MM.1S (cell line): Measurements from ENCODE around the gene ISG15.

Experiments used
- DNase-seq: peaks from one replicate; pipeline ENCODE4 v3.0.0-alpha.2; 2015
- H2AFZ ChIP-seq: fragments of 300-600 bp; sonication (generic); 2 replicates; pipeline ENCODE4 v1.6.0; 2016; ENCODE audit warnings: antibody characterized with exemption, low read length
- H3F3A ChIP-seq: fragments of 300-600 bp; sonication (generic); 2 replicates; pipeline ENCODE4 v1.6.1; 2016; ENCODE audit warnings: mild to moderate bottlenecking, antibody characterized with exemption, low read length, moderate library complexity, mixed read lengths; ENCODE audit not compliant: insufficient read depth
- H3K27ac ChIP-seq: fragments of 300-600 bp; sonication (generic); 2 replicates; pipeline ENCODE4 v1.5.1; 2016; ENCODE audit warnings: mild to moderate bottlenecking, low read length
- H3K27me3 ChIP-seq: fragments of 300-600 bp; sonication (generic); replicated peaks from 2 replicates; pipeline ENCODE4 v1.6.0; 2016; ENCODE audit warnings: low read length; ENCODE audit not compliant: insufficient read depth
- H3K36me3 ChIP-seq: fragments of 300-600 bp; sonication (generic); replicated peaks from 2 replicates; pipeline ENCODE4 v1.6.1; 2016; ENCODE audit warnings: mild to moderate bottlenecking, low read length, mixed read lengths; ENCODE audit not compliant: insufficient read depth
- H3K4me1 ChIP-seq: fragments of 300-600 bp; sonication (generic); 2 replicates; pipeline ENCODE4 v1.6.1; 2016; ENCODE audit warnings: low read length, mixed read lengths
- H3K4me2 ChIP-seq: fragments of 300-600 bp; sonication (generic); 2 replicates; pipeline ENCODE4 v1.6.0; 2016; ENCODE audit warnings: low read depth, low read length
- H3K4me3 ChIP-seq: fragments of 300-600 bp; sonication (generic); 2 replicates; pipeline ENCODE4 v1.5.1; 2016; ENCODE audit warnings: low read length, mixed read lengths
- H3K79me2 ChIP-seq: fragments of 300-600 bp; sonication (generic); 2 replicates; pipeline ENCODE4 v1.6.1; 2016; ENCODE audit warnings: mixed run types, low read length, mixed read lengths
- H3K9ac ChIP-seq: fragments of 300-600 bp; sonication (generic); 2 replicates; pipeline ENCODE4 v1.6.1; 2016; ENCODE audit warnings: low read length, mixed read lengths
- H3K9me2 ChIP-seq: fragments of 300-600 bp; sonication (generic); replicated peaks from 2 replicates; pipeline ENCODE4 v1.6.1; 2016; ENCODE audit warnings: mild to moderate bottlenecking, low read length, mixed read lengths; ENCODE audit not compliant: insufficient read depth
- H3K9me3 ChIP-seq: fragments of 300-600 bp; sonication (generic); replicated peaks from 2 replicates; pipeline ENCODE4 v1.6.1; 2016; ENCODE audit warnings: mild to moderate bottlenecking, low read length, mixed read lengths; ENCODE audit not compliant: insufficient read depth
- H4K20me1 ChIP-seq: fragments of 300-600 bp; sonication (generic); 2 replicates; pipeline ENCODE4 v1.6.1; 2016; ENCODE audit warnings: mild to moderate bottlenecking, low read length, moderate library complexity, mixed read lengths; ENCODE audit not compliant: insufficient read depth
- EZH2 ChIP-seq: fragments of 300-600 bp; sonication (generic); optimal IDR thresholded peaks from 2 replicates; pipeline ENCODE3; 2017; ENCODE audit warnings: low read depth, mild to moderate bottlenecking, antibody characterized with exemption, low read length, mixed read lengths
- EZH2phosphoT487 ChIP-seq: fragments of 300-600 bp; sonication (generic); IDR thresholded peaks from 2 replicates; pipeline ENCODE4 v1.6.1; 2018; ENCODE audit warnings: antibody characterized with exemption, low read length
- TF ChIP-seq, protein P1 (sequence below): fragments of 300-600 bp; sonication (generic); IDR thresholded peaks from 2 replicates; pipeline ENCODE4 v1.5.1; 2016; ENCODE audit warnings: antibody characterized with exemption, low read length, mixed read lengths

ISG15 gene

DNA sequence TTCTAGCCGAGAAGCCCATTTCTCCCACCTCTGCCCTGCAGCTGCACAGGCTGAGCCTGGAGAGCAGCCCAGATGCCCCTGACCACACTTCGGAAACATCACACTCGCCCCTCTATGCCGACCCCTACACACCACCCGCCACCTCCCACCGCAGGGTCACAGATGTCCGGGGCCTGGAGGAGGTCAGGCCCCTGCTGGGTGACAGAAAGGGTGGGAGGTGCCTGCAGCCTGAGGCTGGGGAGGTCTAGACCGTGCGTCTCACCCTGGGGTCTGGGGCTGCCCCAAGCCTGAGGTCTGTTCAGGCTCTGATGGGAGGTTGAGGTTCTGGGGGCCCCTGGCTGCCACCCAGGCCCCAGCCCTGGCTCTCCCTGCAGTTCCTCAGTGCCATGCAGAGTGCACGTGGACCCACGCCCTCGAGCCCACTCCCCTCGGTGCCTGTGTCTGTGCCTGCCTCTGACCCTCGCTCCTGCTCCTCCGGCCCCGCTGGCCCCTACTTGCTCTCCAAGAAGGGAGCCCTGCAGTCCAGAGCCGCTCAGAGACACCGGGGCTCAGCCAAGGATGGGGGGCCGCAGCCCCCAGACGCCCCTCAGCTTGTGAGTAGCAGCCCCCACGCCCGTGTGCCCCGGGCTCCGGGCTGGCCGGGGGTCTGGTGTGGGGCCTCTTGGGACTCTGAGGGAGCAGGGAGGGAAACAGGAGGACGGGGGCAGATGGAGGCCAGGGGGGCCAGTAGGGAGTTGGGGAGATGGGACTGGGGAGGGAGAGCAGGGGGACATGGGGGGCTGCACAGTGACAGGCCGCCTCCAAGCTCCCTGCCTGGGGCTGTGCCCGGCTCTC is 39.6 kb upstream of the ISG15 start:
- H3K9me3 ChIP-seq, result no peaks in the 10 kb centered on the region
- H3F3A ChIP-seq, result no peaks in the 10 kb centered on the region
- DNase-seq, result no peak

DNA sequence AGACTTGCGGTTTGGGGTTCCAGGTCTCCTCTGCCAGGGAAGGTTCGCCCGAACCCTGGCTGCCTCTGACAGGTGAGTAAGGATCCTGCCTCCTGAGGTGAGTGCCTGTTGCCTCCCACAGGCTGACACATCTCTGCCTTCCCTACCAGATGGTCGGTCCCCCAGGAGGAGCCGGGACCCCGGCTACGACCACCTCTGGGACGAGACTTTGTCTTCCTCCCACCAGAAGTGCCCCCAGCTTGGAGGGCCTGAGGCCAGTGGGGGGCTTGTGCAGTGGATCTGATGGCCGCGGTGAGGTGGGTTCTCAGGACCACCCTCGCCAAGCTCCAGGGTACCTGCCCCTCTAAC is 39.0 kb upstream of the ISG15 start:
- Histone ChIP-seq H3K9ac (no peak overlapping the region), H3K9me3 (no peaks in the 10 kb centered on the region), H3K27me3 (peaks cover 26% of the 10 kb centered on the region), H3K4me2 (no peak overlapping the region), H4K20me1 (no peaks in the 10 kb centered on the region), H3K36me3 (no peaks in the 10 kb centered on the region), H3K27ac (no peak overlapping the region), H3K9me2 (no peaks in the 10 kb centered on the region), H3K4me1 (no peaks in the 10 kb centered on the region), H3K79me2 (no peaks in the 10 kb centered on the region), H3F3A (no peaks in the 10 kb centered on the region), H3K4me3 (no peak overlapping the region), H2AFZ (no peak overlapping the region)
- DNase-seq, result no peak
- TF ChIP-seq EZH2phosphoT487, result no peak
- TF ChIP-seq EZH2, result no peak
- TF ChIP-seq, protein P1, sequence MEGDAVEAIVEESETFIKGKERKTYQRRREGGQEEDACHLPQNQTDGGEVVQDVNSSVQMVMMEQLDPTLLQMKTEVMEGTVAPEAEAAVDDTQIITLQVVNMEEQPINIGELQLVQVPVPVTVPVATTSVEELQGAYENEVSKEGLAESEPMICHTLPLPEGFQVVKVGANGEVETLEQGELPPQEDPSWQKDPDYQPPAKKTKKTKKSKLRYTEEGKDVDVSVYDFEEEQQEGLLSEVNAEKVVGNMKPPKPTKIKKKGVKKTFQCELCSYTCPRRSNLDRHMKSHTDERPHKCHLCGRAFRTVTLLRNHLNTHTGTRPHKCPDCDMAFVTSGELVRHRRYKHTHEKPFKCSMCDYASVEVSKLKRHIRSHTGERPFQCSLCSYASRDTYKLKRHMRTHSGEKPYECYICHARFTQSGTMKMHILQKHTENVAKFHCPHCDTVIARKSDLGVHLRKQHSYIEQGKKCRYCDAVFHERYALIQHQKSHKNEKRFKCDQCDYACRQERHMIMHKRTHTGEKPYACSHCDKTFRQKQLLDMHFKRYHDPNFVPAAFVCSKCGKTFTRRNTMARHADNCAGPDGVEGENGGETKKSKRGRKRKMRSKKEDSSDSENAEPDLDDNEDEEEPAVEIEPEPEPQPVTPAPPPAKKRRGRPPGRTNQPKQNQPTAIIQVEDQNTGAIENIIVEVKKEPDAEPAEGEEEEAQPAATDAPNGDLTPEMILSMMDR, result no peak

More for the DNA sequence above, 39.6 kb upstream of the ISG15 start:
- H3K9me2 ChIP-seq, result no peaks in the 10 kb centered on the region
- TF ChIP-seq EZH2phosphoT487 (no peak), EZH2 (no peak)
- TF ChIP-seq, protein P1, result no peak
- H3K4me3 ChIP-seq, result no peak overlapping the region
- no peaks in the 10 kb centered on the region for H4K20me1 ChIP-seq
- H3K27me3 ChIP-seq, result peaks cover 20% of the 10 kb centered on the region
- no peak overlapping the region for H3K4me2 ChIP-seq
- H3K9ac ChIP-seq, result no peak overlapping the region
- H2AFZ ChIP-seq, result no peak overlapping the region
- no peaks in the 10 kb centered on the region for H3K79me2 ChIP-seq
- no peaks in the 10 kb centered on the region for H3K4me1 ChIP-seq
- H3K36me3 ChIP-seq, result no peaks in the 10 kb centered on the region
- no peak overlapping the region for H3K27ac ChIP-seq

DNA sequence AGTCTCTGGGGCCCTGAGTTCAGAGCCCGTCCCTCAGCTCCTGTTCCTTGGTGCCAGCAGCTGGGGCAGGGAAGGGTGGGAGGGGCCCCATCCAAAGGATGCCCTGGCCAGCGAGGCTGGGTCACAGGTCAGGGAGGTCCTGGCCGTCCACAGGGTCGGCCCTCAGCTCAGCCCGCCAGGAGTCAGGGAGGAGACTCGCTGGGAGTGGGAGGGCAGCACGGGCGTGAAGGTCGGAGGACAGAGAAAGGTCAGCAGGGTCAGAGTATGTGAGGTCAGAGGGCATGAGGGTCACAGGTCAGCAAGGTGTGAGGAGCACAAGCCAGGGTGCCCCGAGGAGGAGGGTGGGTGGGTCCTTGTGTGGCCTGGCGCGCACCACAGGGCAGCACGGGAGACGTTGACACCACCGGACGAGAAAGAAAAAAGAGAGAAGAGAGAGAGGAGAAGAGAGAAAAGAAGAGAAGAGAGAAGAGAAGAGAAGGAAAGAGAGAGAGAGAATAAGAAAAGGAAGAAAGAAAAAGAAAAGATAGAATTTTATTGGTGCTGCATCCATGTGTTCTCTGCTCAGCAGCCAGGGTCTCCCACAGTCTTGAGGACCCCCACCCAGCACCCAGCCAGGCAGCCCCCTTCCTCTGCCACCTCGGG is 38.5 kb upstream of the ISG15 start:
- Histone ChIP-seq H3K4me3 (no peak overlapping the region), H3K79me2 (no peaks in the 10 kb centered on the region), H4K20me1 (no peaks in the 10 kb centered on the region), H3F3A (no peaks in the 10 kb centered on the region), H3K9ac (no peak overlapping the region), H3K4me2 (no peak overlapping the region), H3K27me3 (peaks cover 32% of the 10 kb centered on the region), H2AFZ (no peak overlapping the region), H3K9me2 (no peaks in the 10 kb centered on the region), H3K9me3 (no peaks in the 10 kb centered on the region), H3K4me1 (no peaks in the 10 kb centered on the region), H3K36me3 (no peaks in the 10 kb centered on the region), H3K27ac (no peak overlapping the region)
- no peak for DNase-seq
- TF ChIP-seq EZH2phosphoT487, result no peak
- TF ChIP-seq, protein P1, result no peak
- TF ChIP-seq EZH2, result no peak
